HG03108 (cell line): Measurements from ENCODE around the gene ARHGAP10.
A peak's percentile ranks its signal among the peaks of the same experiment; 100 is the strongest.

Experiments
- ATAC-seq: cut with Tn5 transposase; IDR thresholded peaks from one replicate; pipeline ENCODE4 v1.9.1; 2021; ENCODE audit warnings: moderate library complexity; ENCODE audit not compliant: unreplicated experiment

Gene ARHGAP10

DNA sequence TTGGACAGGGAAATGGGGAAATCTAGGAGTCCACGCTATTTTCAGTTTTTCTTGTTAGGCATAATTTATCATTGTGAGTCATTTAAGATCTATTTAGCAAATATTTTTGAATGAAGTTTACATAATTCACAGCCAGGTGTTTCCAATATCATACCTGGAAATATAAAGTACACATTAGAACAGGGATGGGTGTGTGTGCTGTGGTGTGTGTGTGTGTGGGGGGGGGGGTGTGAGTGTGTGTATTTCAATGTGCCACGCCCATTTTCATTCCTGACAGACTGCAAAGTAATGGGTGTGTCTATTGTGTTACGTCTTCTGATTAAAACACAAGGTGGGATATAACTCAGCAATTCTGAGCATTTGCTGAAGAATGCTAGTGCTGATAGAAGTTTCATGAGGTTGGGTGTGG, 33.2 kb downstream of the ARHGAP10 start:
- no peak for ATAC-seq

- ATAC-seq = no peak
Observed at GRCh38 chr4:147768113-147768512, 36.2 kb downstream of the ARHGAP10 start.

DNA sequence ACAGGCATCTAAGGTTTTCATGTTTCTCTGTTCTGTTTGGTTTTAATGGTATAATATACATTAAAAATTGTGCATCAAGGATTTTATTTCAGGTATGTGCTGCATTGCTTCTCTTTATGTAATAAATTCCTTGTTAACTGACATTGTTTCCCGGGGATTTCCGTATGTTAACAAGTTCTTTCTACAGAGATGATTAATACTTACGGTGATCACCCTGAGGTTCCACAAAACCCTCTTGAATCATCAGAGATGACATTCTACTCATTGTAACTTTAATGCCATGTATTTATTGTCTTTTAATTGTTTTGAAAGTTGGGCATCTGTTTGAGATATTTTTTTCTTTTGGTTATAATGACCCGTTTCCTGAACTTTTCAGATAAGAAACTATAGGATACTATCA, 37.5 kb downstream of the ARHGAP10 start:
- ATAC-seq = no peak

GRCh38 chr4:147770831-147771230, 38.9 kb downstream of the ARHGAP10 start:
- no peak for ATAC-seq

DNA sequence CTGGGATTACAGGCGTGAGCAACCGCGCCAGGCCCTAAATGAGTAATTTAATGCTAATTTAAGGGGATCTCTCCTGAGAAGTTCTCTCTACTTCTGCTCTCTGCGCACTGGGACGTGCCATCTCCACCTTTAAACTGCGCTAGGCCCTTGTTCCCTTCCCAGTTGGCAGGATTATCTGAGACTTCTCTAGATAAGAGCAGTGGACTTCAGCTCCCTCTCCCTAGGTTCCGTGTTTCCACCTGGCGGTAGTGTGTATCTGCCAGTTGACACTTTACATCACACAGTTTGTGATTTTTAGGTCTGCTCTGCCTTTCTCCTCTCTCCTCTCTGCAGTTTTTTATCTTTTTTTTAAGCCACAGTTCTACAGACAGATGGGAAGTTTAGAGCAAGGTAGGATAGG, 40.2 kb downstream of the ARHGAP10 start:
- ATAC-seq = no peak

GRCh38 chr4:147772459-147772969, 40.6 kb downstream of the ARHGAP10 start:
- ATAC-seq = no peak

- ATAC-seq = no peak
Observed at GRCh38 chr4:147773261-147774184, 41.6 kb downstream of the ARHGAP10 start.

- no peak for ATAC-seq
Observed at GRCh38 chr4:147776716-147777115, 44.8 kb downstream of the ARHGAP10 start.

DNA sequence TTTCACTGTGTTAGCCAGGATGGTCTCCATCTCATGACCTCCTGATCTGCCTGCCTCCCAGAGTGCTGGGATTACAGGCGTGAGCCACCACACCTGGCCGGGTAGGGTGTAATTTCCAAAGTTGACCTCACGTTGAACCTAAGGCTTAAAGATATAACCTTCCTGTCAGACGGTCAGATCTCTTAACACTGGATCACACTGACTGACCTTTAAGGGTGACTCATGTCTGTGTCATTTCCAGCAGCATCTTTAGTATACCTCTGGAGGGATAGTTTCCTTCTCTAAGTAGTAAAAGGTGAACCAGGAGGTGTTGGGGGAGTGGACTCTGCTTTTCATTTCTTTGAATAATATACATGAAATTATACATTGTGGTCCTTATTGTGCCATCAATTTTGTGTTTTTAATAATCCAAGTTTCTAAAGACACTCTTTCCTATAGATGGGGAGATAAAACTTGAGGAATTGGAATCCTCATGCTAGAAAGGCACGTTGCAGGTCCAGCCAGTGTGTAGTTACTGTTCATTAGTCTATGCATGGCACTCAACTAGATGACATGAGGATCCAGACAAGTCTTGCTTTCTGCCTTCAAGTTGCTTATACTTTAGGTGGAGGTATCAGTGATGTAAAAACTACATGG, 45.7 kb downstream of the ARHGAP10 start:
- no peak for ATAC-seq

- peak; percentile 30 for ATAC-seq
Observed at GRCh38 chr4:147778942-147779341, 47.1 kb downstream of the ARHGAP10 start.

GRCh38 chr4:147779451-147779850, 47.6 kb downstream of the ARHGAP10 start:
- no peak for ATAC-seq

GRCh38 chr4:147780137-147780777, 48.4 kb downstream of the ARHGAP10 start:
- ATAC-seq = peak; percentile 59

DNA sequence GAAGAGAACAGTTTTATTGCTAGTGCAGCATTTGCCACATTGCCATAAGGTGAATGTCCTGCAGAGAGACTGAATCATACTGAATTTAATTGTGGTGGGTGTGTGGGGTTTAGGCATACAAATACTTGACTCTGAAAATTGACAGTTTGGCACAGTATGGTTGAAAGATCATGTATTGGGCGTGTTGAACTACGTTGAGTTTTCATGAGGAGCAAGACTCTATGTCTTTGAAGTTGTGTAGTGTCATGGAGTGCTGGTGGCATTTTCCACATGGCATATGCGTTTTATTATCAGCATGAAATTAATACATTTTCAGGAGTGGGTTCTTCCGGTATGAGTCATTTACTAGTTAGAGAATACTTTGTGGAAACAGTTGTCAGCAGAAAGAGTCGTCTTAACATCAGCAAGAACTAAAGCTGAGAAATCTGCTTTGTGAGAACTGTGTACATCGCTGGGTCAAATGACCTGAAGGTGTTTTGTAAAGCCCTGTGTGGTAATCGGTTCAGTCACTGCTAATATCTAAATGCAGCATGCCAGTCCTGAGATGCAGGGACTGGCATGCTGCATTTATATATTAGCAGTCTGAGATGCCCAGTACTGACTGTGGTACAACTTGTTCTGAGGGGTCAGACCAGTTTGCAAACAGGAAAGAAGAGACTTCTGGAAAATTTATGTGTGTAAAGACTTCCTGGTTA, 50.3 kb downstream of the ARHGAP10 start:
- no peak for ATAC-seq

DNA sequence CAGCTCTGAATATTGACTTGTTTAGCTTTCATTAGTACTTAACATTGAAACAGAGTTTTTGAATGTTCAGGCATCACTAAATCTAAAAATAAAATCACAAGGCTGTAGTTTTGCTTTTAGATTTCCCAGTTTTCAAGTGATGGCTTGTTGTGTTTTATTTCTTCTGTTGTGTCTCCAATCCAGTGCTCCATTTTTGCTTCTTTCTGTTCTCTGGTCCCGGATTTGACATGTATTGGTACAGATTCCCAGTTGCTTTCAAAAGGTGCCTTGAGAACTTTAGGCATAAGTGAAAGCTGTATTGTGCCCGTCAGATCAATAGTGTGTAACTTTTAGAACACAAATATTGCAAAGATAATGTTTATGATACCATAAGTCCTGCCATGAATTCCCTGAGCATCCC, 53.2 kb downstream of the ARHGAP10 start:
- ATAC-seq = no peak

- ATAC-seq = peak; percentile 75
Observed at GRCh38 chr4:147786031-147786430, 54.1 kb downstream of the ARHGAP10 start.

DNA sequence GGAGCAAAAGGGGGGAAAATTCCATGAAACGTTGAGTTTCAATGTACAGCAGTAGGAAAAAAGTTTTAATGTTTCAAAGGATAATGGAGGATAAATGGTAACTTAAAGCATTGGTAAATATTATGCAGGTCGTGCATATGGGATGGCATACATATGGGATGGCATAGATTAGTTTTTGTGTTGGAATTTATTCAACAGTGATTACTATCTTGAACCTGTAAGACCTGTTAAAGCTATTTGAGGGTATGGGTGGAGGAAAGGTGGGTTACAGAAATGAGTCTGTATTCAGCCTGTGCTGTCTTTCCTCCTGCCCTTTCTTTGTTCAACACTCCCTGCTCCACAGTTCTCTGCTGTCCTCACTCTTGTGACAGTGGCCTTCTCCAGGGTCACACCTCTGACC, 54.6 kb downstream of the ARHGAP10 start:
- ATAC-seq = no peak

DNA sequence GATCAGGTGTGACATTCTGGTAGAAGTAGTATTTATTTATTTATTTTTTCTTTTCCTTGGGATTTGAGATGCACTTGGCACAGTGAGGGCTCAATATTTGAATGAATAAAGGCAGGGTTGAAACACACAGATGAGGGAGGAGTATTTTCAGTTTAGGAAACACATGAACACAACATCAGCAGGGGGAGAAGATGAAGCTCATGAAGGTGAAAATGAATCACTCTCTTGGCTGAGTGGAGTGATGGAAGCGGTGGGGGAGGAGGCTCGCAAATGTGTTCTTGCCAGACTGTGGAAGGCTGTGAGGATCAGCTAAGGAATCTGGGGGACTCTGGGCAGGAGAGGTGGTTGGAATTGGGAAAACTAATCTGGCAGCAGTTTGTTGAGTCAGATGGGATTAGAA, 55.3 kb downstream of the ARHGAP10 start:
- ATAC-seq = no peak

DNA sequence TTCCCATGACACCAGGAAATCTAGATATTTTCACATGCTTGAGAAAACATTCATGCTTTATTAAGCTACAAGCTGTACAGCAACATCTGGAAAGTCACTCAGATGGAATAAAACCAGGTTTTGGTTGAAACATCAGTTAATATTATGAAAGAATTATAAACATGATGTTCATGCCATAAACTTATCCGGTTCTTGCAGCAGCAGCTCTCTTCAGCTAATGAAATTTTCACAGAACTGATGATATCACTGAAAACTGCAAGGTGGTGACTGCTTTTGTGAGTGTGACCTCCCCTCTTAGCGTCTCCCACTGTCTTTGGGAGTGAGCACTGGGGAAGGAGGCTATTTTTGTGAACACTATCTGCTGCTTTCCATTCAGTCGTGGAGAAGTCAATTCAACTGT, 56.9 kb downstream of the ARHGAP10 start:
- no peak for ATAC-seq

DNA sequence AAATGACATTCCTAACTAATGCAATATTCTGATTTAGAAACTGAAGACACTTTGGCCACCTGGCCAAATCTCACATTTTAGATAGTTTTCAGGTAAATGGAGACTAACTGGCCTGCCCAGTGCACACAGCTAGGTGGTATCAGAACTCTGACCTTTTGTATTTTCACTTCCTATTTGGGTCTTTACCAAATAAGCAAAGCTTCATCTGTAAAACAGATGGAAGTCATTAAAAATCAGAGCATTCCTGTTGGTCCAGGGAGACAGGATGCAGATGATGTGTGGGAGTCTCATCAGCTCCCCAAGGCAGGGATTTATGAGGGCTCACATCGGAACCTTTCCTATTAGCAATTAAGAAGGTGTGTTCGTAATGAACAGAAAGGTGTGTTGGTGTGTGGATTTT, 57.7 kb downstream of the ARHGAP10 start:
- ATAC-seq = no peak

GRCh38 chr4:147790412-147790811, 58.5 kb downstream of the ARHGAP10 start:
- ATAC-seq = no peak

DNA sequence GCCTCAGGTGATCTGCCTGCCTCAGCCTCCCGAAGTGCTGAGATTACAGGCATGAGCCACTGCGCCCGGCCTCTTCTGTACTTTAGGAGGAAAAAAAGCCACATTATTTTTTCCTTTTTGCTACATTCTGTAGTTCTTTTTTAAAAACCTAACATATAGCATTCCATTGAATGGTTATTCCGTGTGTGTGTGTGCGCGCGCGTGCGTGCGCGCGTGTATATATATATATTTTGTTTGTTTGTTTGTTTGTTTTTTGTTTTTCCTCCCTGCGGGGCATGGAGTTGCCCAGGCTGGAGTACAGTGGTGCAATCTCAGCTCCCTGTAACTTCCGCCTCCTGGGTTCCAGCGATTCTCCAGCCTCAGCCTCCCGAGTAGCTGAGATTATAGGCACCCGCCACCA, 59.5 kb downstream of the ARHGAP10 start:
- no peak for ATAC-seq
